Thyroid gland (tissue), 4 donors: Measurements from ENCODE around the gene SULT2A1.

ENCODE experiments used
- CTCF ChIP-seq, 6 experiments: fragments of 200-600 bp in 3 of 6; fragments of 450-650 bp in 3 of 6; sonication (generic) in 3 of 6; IDR thresholded peaks; one replicate each; pipeline ENCODE4 v1.5.1; 2016 to 2019; ENCODE audit warnings: antibody characterized with exemption in 6 of 6, mild to moderate bottlenecking in 2 of 6, inconsistent platforms in 1 of 6, moderate library complexity in 1 of 6
- POLR2A ChIP-seq, 2 donors: fragments of 450-650 bp; IDR thresholded peaks; one replicate each; pipeline ENCODE4 v1.6.1; 2017; ENCODE audit warnings: antibody characterized with exemption in 2 of 2, mild to moderate bottlenecking in 2 of 2, moderate library complexity in 1 of 2

- no peak for TF ChIP-seq CTCF (IDR thresholded peaks at IDR 0.05)
- TF ChIP-seq POLR2A (IDR thresholded peaks at IDR 0.05): no peak
Observed at GRCh38 chr19:47899335-47899734, 13.2 kb upstream of the SULT2A1 start.
